ENCODE results near the gene EXTL2. TPM values are rescaled to one million over a fixed set of nuclear protein-coding genes. Genes with fewer than 3 reads are reported as not detected.

The EXTL2 gene
- polyA plus RNA-seq, 1 donor from 2014 or later, result 34.2 TPM

- TF ChIP-seq REST (IDR thresholded peaks at IDR 0.05; ENCODE audit: borderline replicate concordance), result no peak
- TF ChIP-seq POLR2AphosphoS5 (IDR thresholded peaks at IDR 0.05), result no peak
- TF ChIP-seq EZH2 (IDR thresholded peaks at IDR 0.05; ENCODE audit: borderline replicate concordance, insufficient read depth, low read length, poor library complexity, severe bottlenecking), result no peak
- TF ChIP-seq TAF1 (IDR thresholded peaks at IDR 0.05; ENCODE audit: low read depth), result no peak
- TF ChIP-seq CTCF (IDR thresholded peaks at IDR 0.05; ENCODE audit: poor library complexity, severe bottlenecking), result no peak
- Histone ChIP-seq H3F3A (ENCODE audit: insufficient read depth, low read length, poor library complexity, severe bottlenecking) (no peaks in the 10 kb centered on the region), H3K4me2 (ENCODE audit: low read length) (no peak overlapping the region), H3K36me3 (ENCODE audit: insufficient read depth, low read length) (no peaks in the 10 kb centered on the region), H3K4me3 (ENCODE audit: low read length) (no peak overlapping the region), H3K79me2 (replicated peaks; ENCODE audit: insufficient read depth, low read length) (no peaks in the 10 kb centered on the region), H4K20me1 (ENCODE audit: insufficient read depth) (no peaks in the 10 kb centered on the region), H3K9ac (ENCODE audit: low read length) (no peak overlapping the region), H3K27me3 (ENCODE audit: insufficient read depth, low read depth, low read length) (no peaks in the 10 kb centered on the region), H3K9me2 (ENCODE audit: insufficient read depth, low read length) (no peaks in the 10 kb centered on the region), H3K9me3 (ENCODE audit: low read length) (no peaks in the 10 kb centered on the region), H3K27ac (ENCODE audit: low read length) (no peak overlapping the region), H2AFZ (ENCODE audit: low read depth, low read length) (no peak overlapping the region)
Measured at GRCh38 chr1:100912019-100912418, 17.4 kb upstream of the EXTL2 start.

GRCh38 chr1:100909018-100909417 is 14.4 kb upstream of the EXTL2 start:
- H3F3A ChIP-seq (ENCODE audit: insufficient read depth, low read length, poor library complexity, severe bottlenecking), result no peaks in the 10 kb centered on the region
- H2AFZ ChIP-seq (ENCODE audit: low read depth, low read length), result no peak overlapping the region
- H4K20me1 ChIP-seq (ENCODE audit: insufficient read depth), result no peaks in the 10 kb centered on the region
- TF ChIP-seq REST (IDR thresholded peaks at IDR 0.05; ENCODE audit: borderline replicate concordance) (no peak), MXI1 (conservative IDR thresholded peaks at IDR 0.05; ENCODE audit: poor library complexity, severe bottlenecking) (no peak), TAF1 (IDR thresholded peaks at IDR 0.05; ENCODE audit: low read depth) (no peak), EP300 (conservative IDR thresholded peaks at IDR 0.05; ENCODE audit: poor library complexity, severe bottlenecking) (no peak), CTCF (IDR thresholded peaks at IDR 0.05; ENCODE audit: poor library complexity, severe bottlenecking) (no peak), SMC3 (conservative IDR thresholded peaks at IDR 0.05; ENCODE audit: poor library complexity) (no peak), EZH2 (IDR thresholded peaks at IDR 0.05; ENCODE audit: borderline replicate concordance, insufficient read depth, low read length, poor library complexity, severe bottlenecking) (no peak), RAD21 (conservative IDR thresholded peaks at IDR 0.05) (no peak), POLR2AphosphoS5 (IDR thresholded peaks at IDR 0.05) (no peak)
- H3K9me3 ChIP-seq (ENCODE audit: low read length), result no peaks in the 10 kb centered on the region
- H3K9me2 ChIP-seq (ENCODE audit: insufficient read depth, low read length), result no peaks in the 10 kb centered on the region
- H3K4me3 ChIP-seq (ENCODE audit: low read length), result no peak overlapping the region
- H3K27me3 ChIP-seq (ENCODE audit: insufficient read depth, low read depth, low read length), result no peaks in the 10 kb centered on the region
- H3K9ac ChIP-seq (ENCODE audit: low read length), result no peak overlapping the region
- peaks cover 12% of the 10 kb centered on the region for H3K36me3 ChIP-seq (ENCODE audit: insufficient read depth, low read length)
- no peaks in the 10 kb centered on the region for H3K79me2 ChIP-seq (replicated peaks; ENCODE audit: insufficient read depth, low read length)
- no peak overlapping the region for H3K4me2 ChIP-seq (ENCODE audit: low read length)
- no peak overlapping the region for H3K27ac ChIP-seq (ENCODE audit: low read length)
